ENCODE measurements around the gene HOXD3.

The HOXD3 gene

DNA sequence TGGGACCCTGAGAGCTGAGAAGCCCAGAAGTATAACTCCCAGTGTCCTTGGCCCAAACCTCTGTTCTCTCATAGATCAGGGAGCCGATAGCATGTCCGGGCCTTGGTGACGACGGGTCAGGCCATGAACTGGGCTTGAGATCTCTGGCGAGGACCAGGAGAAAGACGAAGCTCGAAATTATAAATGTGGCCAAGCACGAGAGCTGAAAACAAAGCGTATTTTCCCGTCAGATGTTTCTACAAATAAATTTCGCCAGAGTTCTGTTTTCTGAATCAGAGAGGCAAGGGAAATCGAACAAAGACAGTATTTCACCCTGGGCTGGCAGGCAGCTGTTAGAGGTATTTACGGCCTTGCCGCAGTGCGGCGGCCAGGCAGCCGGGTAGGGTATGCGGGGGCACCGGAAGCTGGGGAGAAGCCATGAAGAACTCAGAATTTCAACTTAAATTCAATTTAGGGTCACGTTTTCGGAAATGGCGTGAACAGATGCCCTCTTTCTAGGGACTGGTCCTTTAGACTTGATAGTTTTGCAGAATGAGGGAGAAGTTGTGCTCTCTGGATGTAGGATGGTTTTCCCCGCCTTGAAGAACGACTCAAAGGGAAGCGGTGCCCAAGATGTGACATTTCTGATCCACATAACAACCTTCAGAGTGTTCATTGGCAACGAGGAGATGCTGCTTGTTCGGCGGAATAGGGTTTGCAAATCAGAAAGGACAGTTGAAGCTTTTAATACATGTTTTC, 18.0 kb upstream of the HOXD3 start:
- TF ChIP-seq SIN3A (IDR thresholded peaks at IDR 0.05; ENCODE audit: borderline replicate concordance, insufficient read depth, low read length) = no peak
- no peak for TF ChIP-seq TAF1 (IDR thresholded peaks at IDR 0.05; ENCODE audit: borderline replicate concordance, insufficient read depth, low read length)
- TF ChIP-seq, protein P1, sequence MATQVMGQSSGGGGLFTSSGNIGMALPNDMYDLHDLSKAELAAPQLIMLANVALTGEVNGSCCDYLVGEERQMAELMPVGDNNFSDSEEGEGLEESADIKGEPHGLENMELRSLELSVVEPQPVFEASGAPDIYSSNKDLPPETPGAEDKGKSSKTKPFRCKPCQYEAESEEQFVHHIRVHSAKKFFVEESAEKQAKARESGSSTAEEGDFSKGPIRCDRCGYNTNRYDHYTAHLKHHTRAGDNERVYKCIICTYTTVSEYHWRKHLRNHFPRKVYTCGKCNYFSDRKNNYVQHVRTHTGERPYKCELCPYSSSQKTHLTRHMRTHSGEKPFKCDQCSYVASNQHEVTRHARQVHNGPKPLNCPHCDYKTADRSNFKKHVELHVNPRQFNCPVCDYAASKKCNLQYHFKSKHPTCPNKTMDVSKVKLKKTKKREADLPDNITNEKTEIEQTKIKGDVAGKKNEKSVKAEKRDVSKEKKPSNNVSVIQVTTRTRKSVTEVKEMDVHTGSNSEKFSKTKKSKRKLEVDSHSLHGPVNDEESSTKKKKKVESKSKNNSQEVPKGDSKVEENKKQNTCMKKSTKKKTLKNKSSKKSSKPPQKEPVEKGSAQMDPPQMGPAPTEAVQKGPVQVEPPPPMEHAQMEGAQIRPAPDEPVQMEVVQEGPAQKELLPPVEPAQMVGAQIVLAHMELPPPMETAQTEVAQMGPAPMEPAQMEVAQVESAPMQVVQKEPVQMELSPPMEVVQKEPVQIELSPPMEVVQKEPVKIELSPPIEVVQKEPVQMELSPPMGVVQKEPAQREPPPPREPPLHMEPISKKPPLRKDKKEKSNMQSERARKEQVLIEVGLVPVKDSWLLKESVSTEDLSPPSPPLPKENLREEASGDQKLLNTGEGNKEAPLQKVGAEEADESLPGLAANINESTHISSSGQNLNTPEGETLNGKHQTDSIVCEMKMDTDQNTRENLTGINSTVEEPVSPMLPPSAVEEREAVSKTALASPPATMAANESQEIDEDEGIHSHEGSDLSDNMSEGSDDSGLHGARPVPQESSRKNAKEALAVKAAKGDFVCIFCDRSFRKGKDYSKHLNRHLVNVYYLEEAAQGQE (IDR thresholded peaks at IDR 0.05; ENCODE audit: insufficient read depth in 1 of 2, low read depth in 2 of 2, low read length in 2 of 2) = no peak
- TF ChIP-seq POLR2AphosphoS5 (IDR thresholded peaks at IDR 0.05; ENCODE audit: low read depth, low read length) = no peak
- TF ChIP-seq FOXP2 (optimal IDR thresholded peaks at IDR 0.05; ENCODE audit: borderline replicate concordance, extremely low read depth, extremely low read length, insufficient read depth) = no peak

- TF ChIP-seq SIN3A (IDR thresholded peaks at IDR 0.05; ENCODE audit: borderline replicate concordance, insufficient read depth, low read length) (no peak), FOXP2 (optimal IDR thresholded peaks at IDR 0.05; ENCODE audit: borderline replicate concordance, extremely low read depth, extremely low read length, insufficient read depth) (no peak), TAF1 (IDR thresholded peaks at IDR 0.05; ENCODE audit: borderline replicate concordance, insufficient read depth, low read length) (no peak), POLR2AphosphoS5 (IDR thresholded peaks at IDR 0.05; ENCODE audit: low read depth, low read length) (no peak)
- TF ChIP-seq, protein P1 (IDR thresholded peaks at IDR 0.05; ENCODE audit: insufficient read depth in 1 of 2, low read depth in 2 of 2, low read length in 2 of 2) = no peak
Observed at GRCh38 chr2:176139661-176140512, 17.2 kb upstream of the HOXD3 start.

DNA sequence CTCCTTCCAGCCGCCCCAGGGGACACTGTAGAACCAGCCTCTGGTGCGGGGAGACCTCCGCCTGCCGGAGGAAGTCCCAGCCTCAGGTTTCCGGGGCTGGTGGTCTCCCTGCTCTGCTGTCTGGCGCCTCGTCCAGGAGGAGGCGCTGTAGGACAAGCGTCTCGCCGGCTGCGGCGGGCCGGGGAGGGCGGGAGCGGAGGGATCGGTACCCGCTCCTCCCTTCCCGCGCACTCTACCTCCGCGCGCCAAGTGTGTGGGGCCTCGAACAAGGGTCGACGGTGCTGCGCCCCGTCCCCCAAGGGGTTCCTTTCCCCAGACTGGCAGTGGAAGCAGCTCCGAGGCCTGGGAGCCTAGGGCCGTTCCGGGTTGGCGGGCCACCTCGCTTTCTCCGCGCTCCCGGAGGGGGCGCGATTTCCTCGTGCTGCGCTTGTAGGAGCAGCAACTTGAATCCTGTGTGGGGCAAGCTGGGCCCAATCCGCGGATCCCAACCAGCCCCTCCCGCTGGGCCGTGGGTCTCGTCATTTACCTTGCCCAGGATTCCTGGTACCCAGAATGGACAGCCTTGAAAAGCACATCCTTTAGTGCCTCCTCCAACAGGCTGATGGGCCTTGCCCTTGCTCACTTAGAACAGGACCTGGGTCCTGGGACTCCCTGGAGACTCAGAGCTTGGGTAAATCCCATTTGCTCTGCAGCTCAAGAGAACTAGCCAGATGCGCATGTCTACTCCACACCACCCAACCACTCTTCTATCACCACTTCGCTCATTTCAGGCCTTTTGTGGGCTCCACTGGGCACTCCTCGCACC, 16.4 kb upstream of the HOXD3 start:
- TF ChIP-seq FOXP2 (optimal IDR thresholded peaks at IDR 0.05; ENCODE audit: borderline replicate concordance, extremely low read depth, extremely low read length, insufficient read depth) (peak; percentile 51), POLR2AphosphoS5 (IDR thresholded peaks at IDR 0.05; ENCODE audit: low read depth, low read length) (no peak)

- TF ChIP-seq, protein P1 (IDR thresholded peaks at IDR 0.05; ENCODE audit: insufficient read depth in 1 of 2, low read depth in 2 of 2, low read length in 2 of 2) = no peak
- no peak for TF ChIP-seq TAF1 (IDR thresholded peaks at IDR 0.05; ENCODE audit: borderline replicate concordance, insufficient read depth, low read length)
- no peak for TF ChIP-seq POLR2AphosphoS5 (IDR thresholded peaks at IDR 0.05; ENCODE audit: low read depth, low read length)
- TF ChIP-seq FOXP2 (optimal IDR thresholded peaks at IDR 0.05; ENCODE audit: borderline replicate concordance, extremely low read depth, extremely low read length, insufficient read depth) = no peak
- no peak for TF ChIP-seq SIN3A (IDR thresholded peaks at IDR 0.05; ENCODE audit: borderline replicate concordance, insufficient read depth, low read length)
Observed at GRCh38 chr2:176142281-176142680, 14.8 kb upstream of the HOXD3 start.

Data from PFSK-1 (cell line).